Measurements from ENCODE around the gene IL22RA2.

DNA sequence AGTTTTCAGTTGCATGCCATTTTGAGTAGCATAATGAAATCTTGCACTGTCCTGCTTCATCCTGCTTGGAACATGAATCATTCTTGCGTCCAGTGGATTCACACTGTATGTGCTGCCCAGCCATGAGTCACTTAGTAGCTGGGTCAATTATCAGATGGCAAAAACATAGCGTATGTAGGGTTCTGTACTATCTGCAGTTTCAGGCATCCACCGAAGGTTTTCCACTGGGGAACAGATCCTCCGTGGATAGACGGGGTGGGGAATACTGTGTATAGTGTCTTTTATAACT is 61.4 kb downstream of the IL22RA2 start:
- TF ChIP-seq SIN3A (IDR thresholded peaks at IDR 0.05; ENCODE audit: borderline replicate concordance, insufficient read depth, low read depth, low read length) (no peak), CTCF (IDR thresholded peaks at IDR 0.05) (no peak), REST (IDR thresholded peaks at IDR 0.05; ENCODE audit: insufficient read depth in 1 of 2, low read depth in 2 of 2, low read length in 1 of 2) (no peak), POLR2AphosphoS5 (IDR thresholded peaks at IDR 0.05; ENCODE audit: low read depth, low read length) (no peak)

Data from Panc1 (cell line).